ENCODE measurements around the gene LRRFIP2. TPM values are rescaled to one million over a fixed set of nuclear protein-coding genes. Genes with fewer than 3 reads are reported as not detected.

Gene LRRFIP2
- total RNA-seq, 1 donor = 84.2 TPM

GRCh38 chr3:37131860-37132144 is 42.6 kb downstream of the LRRFIP2 start:
- no peak overlapping the region for H3K4me3 ChIP-seq (ENCODE audit: low read depth, low read length)
- no peak for DNase-seq (ENCODE audit: low read depth)
- TF ChIP-seq CTCF (IDR thresholded peaks at IDR 0.05; ENCODE audit: insufficient read depth, low read depth, low read length) = no peak

- no peak for TF ChIP-seq CTCF (IDR thresholded peaks at IDR 0.05; ENCODE audit: insufficient read depth, low read depth, low read length)
- no peak for DNase-seq (ENCODE audit: low read depth)
- H3K4me3 ChIP-seq (ENCODE audit: low read depth, low read length) = no peak overlapping the region
These were observed 43.2 kb downstream of the LRRFIP2 start for GRCh38 chr3:37130984-37131859.

- DNase-seq (ENCODE audit: low read depth) = no peak
- no peak overlapping the region for H3K4me3 ChIP-seq (ENCODE audit: low read depth, low read length)
- TF ChIP-seq CTCF (IDR thresholded peaks at IDR 0.05; ENCODE audit: insufficient read depth, low read depth, low read length) = no peak
These were observed 43.9 kb downstream of the LRRFIP2 start for GRCh38 chr3:37130448-37130847.

GRCh38 chr3:37129871-37130270 is 44.5 kb downstream of the LRRFIP2 start:
- DNase-seq (ENCODE audit: low read depth) = no peak
- H3K4me3 ChIP-seq (ENCODE audit: low read depth, low read length) = no peak overlapping the region
- TF ChIP-seq CTCF (IDR thresholded peaks at IDR 0.05; ENCODE audit: insufficient read depth, low read depth, low read length) = no peak

GRCh38 chr3:37127340-37127739 is 47.0 kb downstream of the LRRFIP2 start:
- no peak for TF ChIP-seq CTCF (IDR thresholded peaks at IDR 0.05; ENCODE audit: insufficient read depth, low read depth, low read length)
- no peak for DNase-seq (ENCODE audit: low read depth)
- no peak overlapping the region for H3K4me3 ChIP-seq (ENCODE audit: low read depth, low read length)

GRCh38 chr3:37126856-37127255 is 47.5 kb downstream of the LRRFIP2 start:
- no peak for TF ChIP-seq CTCF (IDR thresholded peaks at IDR 0.05; ENCODE audit: insufficient read depth, low read depth, low read length)
- DNase-seq (ENCODE audit: low read depth) = no peak
- no peak overlapping the region for H3K4me3 ChIP-seq (ENCODE audit: low read depth, low read length)
